Epidermal melanocyte (primary cell): Measurements from ENCODE around the gene PDLIM4.
A peak's percentile ranks its signal among the peaks of the same experiment; 100 is the strongest.

Source experiments
- DNase-seq: peaks from one replicate; pipeline ENCODE4 v3.0.0; 2011; ENCODE audit warnings: low spot score; ENCODE audit not compliant: insufficient read length

Gene PDLIM4

GRCh38 chr5:132281856-132282614 is 24.5 kb downstream of the PDLIM4 start:
- no peak for DNase-seq

GRCh38 chr5:132283423-132284043 is 26.0 kb downstream of the PDLIM4 start:
- no peak for DNase-seq

- no peak for DNase-seq
These were observed 31.6 kb downstream of the PDLIM4 start for GRCh38 chr5:132289097-132289496.

- no peak for DNase-seq
These were observed 33.5 kb downstream of the PDLIM4 start for GRCh38 chr5:132291026-132291425.

- peak; percentile 68 for DNase-seq
These were observed 35.8 kb downstream of the PDLIM4 start for GRCh38 chr5:132293066-132293991.

GRCh38 chr5:132293992-132294727 is 36.7 kb downstream of the PDLIM4 start, which contains the start of gene SLC22A4:
SLC22A4 (plus strand) TSS chr5:132294394; CDS start chr5:132294617, 223 bp downstream.
- DNase-seq = peak; percentile 86

GRCh38 chr5:132294728-132295504 is 37.4 kb downstream of the PDLIM4 start:
- no peak for DNase-seq

GRCh38 chr5:132295505-132296411 is 38.3 kb downstream of the PDLIM4 start:
- DNase-seq = no peak

GRCh38 chr5:132296412-132297016 is 39.0 kb downstream of the PDLIM4 start:
- DNase-seq = no peak

GRCh38 chr5:132297211-132297940 is 39.9 kb downstream of the PDLIM4 start:
- DNase-seq = no peak

- DNase-seq = no peak
These were observed 41.1 kb downstream of the PDLIM4 start for GRCh38 chr5:132298298-132299212.

GRCh38 chr5:132299917-132300316 is 42.4 kb downstream of the PDLIM4 start:
- DNase-seq = no peak

GRCh38 chr5:132300577-132301343 is 43.3 kb downstream of the PDLIM4 start:
- DNase-seq = no peak

GRCh38 chr5:132301344-132302271 is 44.1 kb downstream of the PDLIM4 start:
- no peak for DNase-seq

GRCh38 chr5:132302413-132302812 is 44.9 kb downstream of the PDLIM4 start:
- no peak for DNase-seq
